Muscle of leg (tissue), 11 donors: ENCODE results near the gene FAM78B. TPM values are rescaled to one million over a fixed set of nuclear protein-coding genes. Genes with fewer than 3 reads are reported as not detected.
A peak's percentile ranks its signal among the peaks of the same experiment; 100 is the strongest.

Experiments
- DNase-seq: peaks from one replicate; pipeline ENCODE4 v3.0.0; 2013
- H3K27ac ChIP-seq: one replicate; pipeline ENCODE4 v1.5.1; 2013; ENCODE audit warnings: mild to moderate bottlenecking, low read length, control low read depth
- H3K27me3 ChIP-seq: one replicate; pipeline ENCODE4 v1.6.1; 2013; ENCODE audit warnings: low read length; ENCODE audit not compliant: control insufficient read depth, insufficient read depth
- H3K36me3 ChIP-seq: one replicate; pipeline ENCODE4 v1.6.1; 2013; ENCODE audit warnings: low read length; ENCODE audit not compliant: control insufficient read depth, insufficient read depth
- H3K4me1 ChIP-seq: one replicate; pipeline ENCODE4 v1.6.1; 2013; ENCODE audit warnings: low read length; ENCODE audit not compliant: control insufficient read depth, insufficient read depth
- H3K4me3 ChIP-seq: one replicate; pipeline ENCODE4 v1.5.1; 2013; ENCODE audit warnings: low read length, control low read depth
- H3K9me3 ChIP-seq: replicated peaks from 2 replicates; pipeline ENCODE4 v1.6.1; 2013; ENCODE audit warnings: low read depth, low read length; ENCODE audit not compliant: control insufficient read depth
- WGBS: methylation state at CpG from one replicate; pipeline ENCODE4 v1.1.5; 2013; ENCODE audit warnings: missing lambda C conversion rate; ENCODE audit not compliant: insufficient coverage; 5-methylcytosine and 5-hydroxymethylcytosine counted together
- polyA plus RNA-seq, 8 donors: library from polyadenylated mRNA; unstranded; fragments of 120-200 nt; gene quantifications; one replicate each; pipeline versions ENCODE4 v1.2.1 to v1.2.3, GENCODE V29; 2013; ENCODE audit warnings: inconsistent platforms in 1 of 8, low replicate concordance in 1 of 8; ENCODE audit not compliant: insufficient read length in 8 of 8, insufficient read depth in 1 of 8
- total RNA-seq: library from RNA; stranded (reverse); fragments of 120-200 nt; gene quantifications from one replicate; pipeline ENCODE4 v1.2.4, GENCODE V29; 2013

FAM78B gene
- total and polyA plus RNA-seq, 9 donors: 1.2 to 2.8 (median 2.1) TPM

DNA sequence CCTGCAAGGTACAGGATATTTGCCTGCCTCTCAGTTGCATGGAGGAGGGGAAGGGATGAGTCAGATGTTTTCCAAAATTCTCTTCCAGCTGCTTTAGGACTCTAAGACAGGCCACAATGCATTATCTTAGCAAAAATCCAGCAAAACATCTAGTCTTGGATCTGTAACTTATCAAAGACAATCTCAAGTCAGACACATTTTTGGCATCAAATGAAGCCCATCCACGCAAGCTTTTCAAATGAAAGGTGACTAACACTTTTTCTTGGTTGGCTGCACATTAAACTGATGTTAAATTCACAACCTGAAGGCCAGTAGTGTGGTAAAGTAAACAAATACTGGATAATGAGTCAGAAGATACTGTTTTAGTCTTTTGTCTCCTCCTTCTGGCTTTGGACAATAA is 21.3 kb downstream of the FAM78B start:
- Histone ChIP-seq H3K4me1 (no peaks in the 10 kb centered on the region), H3K36me3 (no peaks in the 10 kb centered on the region), H3K4me3 (no peak overlapping the region), H3K27ac (no peak overlapping the region), H3K9me3 (no peaks in the 10 kb centered on the region), H3K27me3 (no peaks in the 10 kb centered on the region)
- no peak for DNase-seq
- WGBS: 80% methylated on average over 1 of the region's 1 CpG

DNA sequence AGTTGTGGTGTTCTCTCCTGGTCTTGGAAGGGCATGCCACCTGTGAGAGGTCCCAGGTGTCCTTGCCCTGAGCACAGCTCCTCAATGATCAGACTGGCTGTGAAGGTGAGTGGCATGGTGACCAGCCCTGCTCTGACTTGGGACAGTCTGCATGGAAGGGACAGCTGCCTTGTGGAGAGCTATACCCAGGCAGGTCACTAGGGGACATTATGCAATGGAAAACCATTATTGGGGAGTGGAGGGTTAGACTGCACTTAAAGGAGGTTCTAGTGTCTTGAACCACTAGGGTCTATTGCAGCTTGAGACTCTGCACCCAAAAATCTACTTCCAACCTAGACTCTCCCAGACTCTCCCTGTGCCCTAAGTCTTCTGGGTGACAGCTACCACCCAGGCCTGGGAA is 24.8 kb downstream of the FAM78B start:
- no peak overlapping the region for H3K27ac ChIP-seq
- no peak overlapping the region for H3K4me3 ChIP-seq
- no peaks in the 10 kb centered on the region for H3K36me3 ChIP-seq
- no peak for DNase-seq
- H3K4me1 ChIP-seq: peaks cover 1% of the 10 kb centered on the region
- H3K9me3 ChIP-seq: no peaks in the 10 kb centered on the region
- no peaks in the 10 kb centered on the region for H3K27me3 ChIP-seq

DNA sequence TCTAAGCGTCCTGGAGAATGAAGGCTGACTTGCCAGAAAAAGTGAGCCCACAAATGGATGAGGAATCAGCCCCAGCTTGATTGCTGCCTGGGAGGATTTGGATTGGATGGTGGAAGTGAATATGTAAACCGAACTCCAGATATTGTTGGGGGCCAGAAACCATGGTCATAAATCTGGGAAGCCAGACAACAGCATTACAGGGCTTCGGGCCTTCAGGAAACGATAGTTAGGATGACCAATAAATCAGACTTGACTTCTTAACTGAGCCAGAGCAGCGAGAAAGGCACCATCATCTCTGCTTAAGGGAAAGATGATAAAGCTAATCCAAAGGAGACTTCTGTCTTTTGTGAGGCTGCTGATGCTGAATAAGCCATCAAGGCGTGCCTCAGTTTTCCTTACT is 26.6 kb downstream of the FAM78B start:
- Histone ChIP-seq H3K36me3 (no peaks in the 10 kb centered on the region), H3K27ac (no peak overlapping the region)
- 30% methylated on average over 5 of the region's 6 CpGs for WGBS

DNA sequence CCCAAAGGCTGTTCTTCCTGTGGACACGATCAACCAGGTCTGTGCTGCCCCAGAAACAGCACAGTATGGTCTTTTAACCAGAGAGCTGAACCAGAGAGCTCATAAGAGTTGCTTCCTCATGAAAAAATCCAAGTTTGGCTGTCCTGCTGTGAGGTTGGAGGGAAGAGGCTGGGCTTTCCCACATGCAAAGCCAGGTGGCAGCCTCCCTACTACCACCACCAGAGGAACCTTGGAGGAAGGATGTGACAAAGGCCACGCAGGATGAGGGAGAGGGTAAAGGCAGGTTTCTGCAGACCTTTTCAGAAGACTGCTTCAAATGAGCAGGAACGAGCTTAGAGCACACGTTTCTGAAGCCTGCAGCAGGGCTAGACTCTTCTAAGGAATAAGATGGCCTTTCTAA is 27.1 kb downstream of the FAM78B start:
- H3K9me3 ChIP-seq: no peaks in the 10 kb centered on the region
- no peak for DNase-seq
- 44% methylated on average over 3 of the region's 4 CpGs for WGBS

More for the DNA sequence above, 26.6 kb downstream of the FAM78B start:
- H3K9me3 ChIP-seq: no peaks in the 10 kb centered on the region
- H3K4me3 ChIP-seq: no peak overlapping the region
- peaks cover 5% of the 10 kb centered on the region for H3K4me1 ChIP-seq
- DNase-seq: no peak
- no peaks in the 10 kb centered on the region for H3K27me3 ChIP-seq

DNA sequence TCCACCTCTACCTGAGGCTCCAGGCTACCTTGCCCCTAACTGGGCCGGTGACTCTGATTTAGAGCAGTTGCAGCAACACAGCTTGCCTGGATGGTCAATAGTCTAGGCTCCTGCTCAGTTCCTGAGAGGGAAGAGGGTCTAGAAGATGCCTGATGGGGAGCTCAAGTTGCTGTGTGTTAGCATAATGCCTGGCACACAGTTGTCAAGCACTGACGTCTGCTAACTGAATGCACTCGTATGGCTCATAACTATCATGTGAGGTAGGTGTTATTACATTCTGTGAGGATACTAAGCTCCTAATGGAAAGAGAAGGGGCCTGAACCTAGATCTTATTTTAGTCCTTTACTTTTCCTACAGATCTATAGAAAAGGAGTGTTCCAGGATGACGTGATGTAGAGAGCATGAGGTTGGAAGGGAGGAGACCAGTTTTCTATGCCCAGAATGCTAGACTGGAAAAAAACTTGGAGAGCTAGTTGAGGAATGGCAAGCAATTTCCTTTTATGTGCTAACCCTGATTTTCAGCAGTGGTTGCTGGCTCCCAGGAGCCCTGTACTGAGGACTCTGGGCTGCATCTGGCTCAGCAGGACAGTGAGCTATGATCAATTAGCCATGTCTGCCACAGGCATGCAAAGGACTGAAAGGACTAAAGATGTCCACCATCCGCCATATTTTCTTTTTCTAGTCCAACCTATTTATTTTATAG is 30.0 kb downstream of the FAM78B start:
- Histone ChIP-seq H3K36me3 (no peaks in the 10 kb centered on the region), H3K4me1 (peaks cover 5% of the 10 kb centered on the region), H3K27ac (peak overlapping the region; percentile 42), H3K9me3 (peaks cover 4% of the 10 kb centered on the region), H3K4me3 (no peak overlapping the region), H3K27me3 (no peaks in the 10 kb centered on the region)
- DNase-seq: peak; percentile 18
- 50% methylated on average over 1 of the region's 5 CpGs for WGBS

More for the DNA sequence above, 27.1 kb downstream of the FAM78B start:
- Histone ChIP-seq H3K27me3 (no peaks in the 10 kb centered on the region), H3K36me3 (no peaks in the 10 kb centered on the region), H3K4me3 (no peak overlapping the region), H3K4me1 (peaks cover 5% of the 10 kb centered on the region), H3K27ac (no peak overlapping the region)

DNA sequence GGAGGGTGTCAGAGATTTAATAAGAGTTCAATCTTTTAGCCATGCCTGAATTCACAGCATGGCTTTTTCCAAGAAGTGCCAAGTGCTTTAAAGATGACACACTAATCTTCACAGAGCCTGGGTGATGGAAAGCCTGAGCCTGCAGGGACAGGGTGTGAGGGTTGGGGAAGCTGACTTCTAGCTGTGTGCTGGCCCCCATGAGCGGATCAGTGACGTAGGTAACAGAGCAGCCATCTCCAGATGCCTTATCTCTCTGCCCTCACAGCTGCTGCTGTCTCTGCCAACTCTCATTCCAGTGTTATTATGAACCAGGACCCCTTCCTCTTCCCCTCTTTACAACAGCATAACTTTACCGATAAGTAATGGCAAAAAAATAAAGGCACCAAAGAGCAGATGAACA is 30.6 kb downstream of the FAM78B start:
- H3K36me3 ChIP-seq: no peaks in the 10 kb centered on the region
- no peak overlapping the region for H3K4me3 ChIP-seq
- no peaks in the 10 kb centered on the region for H3K27me3 ChIP-seq
- H3K9me3 ChIP-seq: peaks cover 4% of the 10 kb centered on the region
- WGBS: 73% methylated on average over 2 of the region's 3 CpGs
- peaks cover 5% of the 10 kb centered on the region for H3K4me1 ChIP-seq
- DNase-seq: peak; percentile 24
- H3K27ac ChIP-seq: peak overlapping the region; percentile 42

DNA sequence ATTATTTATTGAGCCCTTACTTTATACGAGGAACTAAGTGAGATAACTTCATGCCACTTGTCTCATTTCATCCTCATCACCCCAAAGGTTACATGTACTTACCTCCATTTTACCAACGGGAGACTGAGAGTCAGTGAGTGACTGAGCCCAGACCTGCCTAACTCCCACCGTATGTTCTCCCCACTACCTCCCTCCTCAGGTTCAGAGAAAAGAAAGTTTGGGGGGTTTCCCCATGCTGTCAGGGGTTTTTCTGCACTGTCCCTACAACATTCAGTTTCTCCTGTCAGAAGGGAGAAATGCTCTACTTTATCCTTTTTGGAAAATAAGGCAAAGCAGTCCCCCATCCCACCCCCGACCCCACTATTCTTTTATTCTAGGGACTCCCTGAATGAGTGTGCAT is 32.9 kb downstream of the FAM78B start:
- no peak for DNase-seq
- peaks cover 4% of the 10 kb centered on the region for H3K9me3 ChIP-seq
- H3K4me3 ChIP-seq: no peak overlapping the region
- 80% methylated on average over 1 of the region's 4 CpGs for WGBS
- peaks cover 5% of the 10 kb centered on the region for H3K4me1 ChIP-seq
- no peaks in the 10 kb centered on the region for H3K27me3 ChIP-seq
- no peak overlapping the region for H3K27ac ChIP-seq
- no peaks in the 10 kb centered on the region for H3K36me3 ChIP-seq

DNA sequence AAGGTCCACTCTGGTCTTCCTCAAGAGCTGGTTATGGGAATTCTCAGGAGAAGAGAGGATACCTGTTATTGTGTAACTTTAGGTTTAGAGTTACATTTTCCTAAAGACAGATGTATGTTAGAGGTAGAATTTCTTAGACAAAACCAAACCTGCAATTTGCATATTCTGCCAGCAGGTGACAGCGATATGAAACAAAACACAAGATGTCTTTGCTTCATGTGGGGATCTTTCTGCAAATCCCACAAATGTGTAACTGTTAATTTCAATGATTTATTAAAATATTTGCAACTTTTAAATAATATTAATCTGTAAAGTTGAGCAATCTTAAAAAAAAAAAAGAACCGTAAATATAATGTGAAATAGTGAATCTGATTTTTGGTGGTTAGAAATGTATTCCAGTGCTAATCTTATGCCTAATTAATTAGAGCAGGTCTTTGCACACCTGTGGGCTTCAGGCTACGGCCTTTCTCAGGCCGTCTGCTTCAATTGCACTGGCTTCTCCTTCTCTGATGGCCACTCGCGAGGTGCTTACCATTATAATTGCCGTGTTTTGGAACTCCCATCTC is 33.4 kb downstream of the FAM78B start:
- 88% methylated on average over 5 of the region's 7 CpGs for WGBS
- no peaks in the 10 kb centered on the region for H3K27me3 ChIP-seq

DNA sequence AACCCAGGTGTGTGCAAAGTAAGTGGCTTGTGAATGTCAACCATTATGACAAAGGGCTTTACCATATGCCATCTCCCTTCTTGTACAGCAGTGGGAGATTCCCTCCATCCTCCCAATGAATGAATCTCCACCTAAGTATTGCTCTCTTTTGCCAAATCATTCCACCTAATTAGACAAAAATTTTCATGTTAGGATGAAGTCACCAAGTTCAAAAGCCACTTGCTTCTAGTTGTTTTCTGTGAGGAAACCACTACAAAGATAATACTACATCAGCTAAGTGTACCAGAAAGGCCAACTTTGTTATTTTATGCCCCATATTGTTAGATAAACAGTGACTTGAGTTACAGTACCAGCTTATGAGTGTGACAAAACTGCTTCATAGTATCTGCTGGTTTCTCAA is 34.3 kb downstream of the FAM78B start:
- Histone ChIP-seq H3K27ac (no peak overlapping the region), H3K4me1 (peaks cover 5% of the 10 kb centered on the region)
- DNase-seq: no peak

More for the DNA sequence above, 33.4 kb downstream of the FAM78B start:
- no peak overlapping the region for H3K27ac ChIP-seq
- no peak for DNase-seq
- peaks cover 4% of the 10 kb centered on the region for H3K9me3 ChIP-seq
- H3K36me3 ChIP-seq: no peaks in the 10 kb centered on the region
- H3K4me1 ChIP-seq: peaks cover 5% of the 10 kb centered on the region
- no peak overlapping the region for H3K4me3 ChIP-seq

DNA sequence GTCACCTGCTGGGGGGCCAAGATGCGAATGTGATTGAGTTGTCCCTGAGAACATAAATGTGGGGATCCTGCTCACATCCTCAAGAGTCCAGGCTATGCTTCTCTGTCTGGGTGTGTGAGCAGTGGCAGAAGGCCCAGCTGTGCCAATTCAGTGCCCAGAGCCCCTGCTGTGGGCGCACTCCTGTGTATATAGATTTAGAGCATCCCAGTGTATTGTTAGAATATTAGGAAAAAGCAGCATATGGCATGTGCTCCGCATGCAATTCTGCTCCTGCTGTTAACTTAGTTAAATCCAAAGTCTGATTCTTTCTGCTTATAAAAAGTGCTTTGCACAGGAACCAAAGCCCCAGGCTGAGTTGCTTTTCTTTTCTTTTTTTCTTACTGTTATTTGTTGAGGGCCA is 37.8 kb downstream of the FAM78B start:
- DNase-seq: no peak
- H3K27me3 ChIP-seq: no peaks in the 10 kb centered on the region
- no peaks in the 10 kb centered on the region for H3K4me1 ChIP-seq
- WGBS: 86% methylated on average over 3 of the region's 3 CpGs
- no peaks in the 10 kb centered on the region for H3K36me3 ChIP-seq
- H3K4me3 ChIP-seq: no peak overlapping the region
- H3K27ac ChIP-seq: no peak overlapping the region
- H3K9me3 ChIP-seq: peaks cover 4% of the 10 kb centered on the region

More for the DNA sequence above, 34.3 kb downstream of the FAM78B start:
- Histone ChIP-seq H3K4me3 (no peak overlapping the region), H3K27me3 (no peaks in the 10 kb centered on the region), H3K36me3 (no peaks in the 10 kb centered on the region), H3K9me3 (peaks cover 4% of the 10 kb centered on the region)
